ENCODE measurements around the gene ADAMTS4.
A peak's percentile ranks its signal among the peaks of the same experiment; 100 is the strongest.

The ADAMTS4 gene

DNA sequence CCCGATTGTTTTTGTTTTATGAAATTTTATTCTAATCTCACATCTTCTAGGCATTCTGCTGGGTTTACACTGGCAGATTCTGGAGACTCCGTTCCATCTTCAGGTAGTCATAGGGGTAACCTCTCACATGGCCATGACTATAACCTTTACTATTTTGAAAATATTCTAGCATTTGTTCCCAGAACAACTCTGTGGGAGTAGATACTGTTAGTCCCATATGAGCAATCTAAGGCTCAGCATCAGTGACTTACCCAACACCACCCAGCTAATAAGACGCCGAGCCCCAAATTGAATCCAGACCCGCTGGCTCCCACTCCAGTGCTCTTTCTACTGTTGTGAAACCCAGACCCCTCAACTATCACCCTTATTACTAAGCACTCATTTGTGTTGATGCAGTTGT is 9.8 kb downstream of the ADAMTS4 start:
- TF ChIP-seq, protein P1, sequence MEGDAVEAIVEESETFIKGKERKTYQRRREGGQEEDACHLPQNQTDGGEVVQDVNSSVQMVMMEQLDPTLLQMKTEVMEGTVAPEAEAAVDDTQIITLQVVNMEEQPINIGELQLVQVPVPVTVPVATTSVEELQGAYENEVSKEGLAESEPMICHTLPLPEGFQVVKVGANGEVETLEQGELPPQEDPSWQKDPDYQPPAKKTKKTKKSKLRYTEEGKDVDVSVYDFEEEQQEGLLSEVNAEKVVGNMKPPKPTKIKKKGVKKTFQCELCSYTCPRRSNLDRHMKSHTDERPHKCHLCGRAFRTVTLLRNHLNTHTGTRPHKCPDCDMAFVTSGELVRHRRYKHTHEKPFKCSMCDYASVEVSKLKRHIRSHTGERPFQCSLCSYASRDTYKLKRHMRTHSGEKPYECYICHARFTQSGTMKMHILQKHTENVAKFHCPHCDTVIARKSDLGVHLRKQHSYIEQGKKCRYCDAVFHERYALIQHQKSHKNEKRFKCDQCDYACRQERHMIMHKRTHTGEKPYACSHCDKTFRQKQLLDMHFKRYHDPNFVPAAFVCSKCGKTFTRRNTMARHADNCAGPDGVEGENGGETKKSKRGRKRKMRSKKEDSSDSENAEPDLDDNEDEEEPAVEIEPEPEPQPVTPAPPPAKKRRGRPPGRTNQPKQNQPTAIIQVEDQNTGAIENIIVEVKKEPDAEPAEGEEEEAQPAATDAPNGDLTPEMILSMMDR (IDR thresholded peaks at IDR 0.05; ENCODE audit: unreplicated experiment in 3 of 3), result no peak
- Mint-ChIP-seq H3K27ac (no peak overlapping the region), H3K36me3 (ENCODE audit: low read depth) (peaks cover 3% of the 10 kb centered on the region), H3K4me3 (no peak overlapping the region), H3K4me1 (peaks cover 17% of the 10 kb centered on the region), H3K9me3 (no peaks in the 10 kb centered on the region), H3K27me3 (ENCODE audit: low read depth) (no peaks in the 10 kb centered on the region)

DNA sequence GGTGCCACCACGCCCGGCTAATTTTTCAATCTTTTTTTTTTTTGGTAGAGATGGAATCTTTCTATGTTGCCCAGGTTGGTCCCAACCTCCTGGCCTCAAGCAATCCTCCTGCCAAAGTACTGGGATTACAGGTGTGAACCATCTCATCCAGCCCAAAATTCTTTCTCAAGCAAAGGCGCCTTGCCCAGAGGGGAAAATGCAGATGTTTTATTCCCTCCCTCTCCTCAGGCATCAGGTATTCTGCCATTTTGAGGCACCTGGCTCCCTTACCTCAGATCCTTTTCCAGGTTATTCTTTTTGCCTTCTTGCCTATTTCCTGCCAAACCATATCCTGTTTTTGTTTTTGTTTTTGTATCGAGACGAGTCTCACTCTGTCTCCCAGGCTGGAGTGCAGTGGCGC is 10.5 kb downstream of the ADAMTS4 start:
- Mint-ChIP-seq H3K27me3 (ENCODE audit: low read depth) (no peaks in the 10 kb centered on the region), H3K27ac (no peak overlapping the region), H3K4me1 (peaks cover 17% of the 10 kb centered on the region), H3K4me3 (no peak overlapping the region), H3K9me3 (no peaks in the 10 kb centered on the region), H3K36me3 (ENCODE audit: low read depth) (peaks cover 3% of the 10 kb centered on the region)
- TF ChIP-seq, protein P1 (IDR thresholded peaks at IDR 0.05; ENCODE audit: unreplicated experiment in 3 of 3), result no peak

DNA sequence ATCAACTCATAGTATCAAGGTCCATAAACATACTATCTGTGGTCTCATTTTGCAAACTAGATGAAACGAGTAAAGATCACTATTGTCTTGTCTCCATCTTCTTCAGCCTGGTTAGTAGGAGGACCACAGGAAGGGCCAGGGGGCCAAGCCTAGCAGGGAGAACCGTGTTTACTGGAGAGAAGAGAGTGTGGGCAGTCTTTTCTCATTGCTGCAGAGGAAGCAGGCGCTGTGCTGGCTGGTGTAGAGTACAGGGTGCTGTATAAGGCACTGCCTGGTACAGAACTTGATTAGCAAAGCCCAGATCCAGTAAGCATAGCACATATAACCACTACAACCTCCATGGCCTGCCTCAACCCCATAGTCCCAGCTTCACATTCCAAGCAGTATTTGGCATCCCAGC is 11.5 kb downstream of the ADAMTS4 start:
- TF ChIP-seq, protein P1 (IDR thresholded peaks at IDR 0.05; ENCODE audit: unreplicated experiment in 3 of 3), result no peak
- peaks cover 11% of the 10 kb centered on the region for H3K4me1 Mint-ChIP-seq
- H3K27me3 Mint-ChIP-seq (ENCODE audit: low read depth), result no peaks in the 10 kb centered on the region
- H3K27ac Mint-ChIP-seq, result no peak overlapping the region
- H3K36me3 Mint-ChIP-seq (ENCODE audit: low read depth), result no peaks in the 10 kb centered on the region
- H3K9me3 Mint-ChIP-seq, result no peaks in the 10 kb centered on the region
- H3K4me3 Mint-ChIP-seq, result no peak overlapping the region

DNA sequence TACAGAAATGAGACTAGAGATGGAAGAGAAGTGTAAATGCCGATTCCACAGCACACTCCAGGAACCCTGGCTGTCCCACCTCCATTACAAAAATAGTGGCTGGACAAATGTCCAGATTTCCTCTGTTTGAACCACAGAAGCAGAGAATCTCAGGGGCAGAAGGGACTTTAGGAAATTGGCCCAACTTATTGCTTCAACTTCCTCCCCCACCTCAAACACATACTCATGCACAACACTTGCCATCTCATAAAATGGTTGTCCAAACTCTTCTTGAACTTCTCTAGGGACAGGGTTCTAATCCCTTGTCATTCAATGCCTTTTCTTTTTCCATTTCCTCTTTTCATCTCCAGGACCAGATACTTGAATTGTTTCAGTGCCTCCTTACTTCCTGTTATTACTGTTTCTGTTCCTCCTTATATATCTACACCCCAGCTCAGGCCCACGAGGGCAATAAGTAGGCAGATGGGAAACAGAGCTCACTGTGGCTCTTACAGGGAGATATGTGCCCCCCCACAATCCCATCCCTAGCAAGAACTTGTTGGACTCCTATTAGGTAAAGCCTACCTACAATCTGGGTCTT is 13.0 kb downstream of the ADAMTS4 start:
- Mint-ChIP-seq H3K27ac (peak overlapping the region; percentile 7 to 65 (median 10)), H3K27me3 (ENCODE audit: low read depth) (no peaks in the 10 kb centered on the region), H3K36me3 (ENCODE audit: low read depth) (no peaks in the 10 kb centered on the region), H3K4me1 (peaks cover 11% of the 10 kb centered on the region), H3K4me3 (no peak overlapping the region), H3K9me3 (no peaks in the 10 kb centered on the region)
- TF ChIP-seq, protein P1 (IDR thresholded peaks at IDR 0.05; ENCODE audit: unreplicated experiment in 3 of 3), result no peak

GRCh38 chr1:161185282-161185682 is 13.6 kb downstream of the ADAMTS4 start:
- TF ChIP-seq, protein P1 (IDR thresholded peaks at IDR 0.05; ENCODE audit: unreplicated experiment in 3 of 3), result no peak
- Mint-ChIP-seq H3K27ac (peak overlapping the region; percentile 7 to 65 (median 10)), H3K9me3 (no peaks in the 10 kb centered on the region), H3K36me3 (ENCODE audit: low read depth) (no peaks in the 10 kb centered on the region), H3K4me3 (no peak overlapping the region), H3K4me1 (peaks cover 11% of the 10 kb centered on the region), H3K27me3 (ENCODE audit: low read depth) (no peaks in the 10 kb centered on the region)

DNA sequence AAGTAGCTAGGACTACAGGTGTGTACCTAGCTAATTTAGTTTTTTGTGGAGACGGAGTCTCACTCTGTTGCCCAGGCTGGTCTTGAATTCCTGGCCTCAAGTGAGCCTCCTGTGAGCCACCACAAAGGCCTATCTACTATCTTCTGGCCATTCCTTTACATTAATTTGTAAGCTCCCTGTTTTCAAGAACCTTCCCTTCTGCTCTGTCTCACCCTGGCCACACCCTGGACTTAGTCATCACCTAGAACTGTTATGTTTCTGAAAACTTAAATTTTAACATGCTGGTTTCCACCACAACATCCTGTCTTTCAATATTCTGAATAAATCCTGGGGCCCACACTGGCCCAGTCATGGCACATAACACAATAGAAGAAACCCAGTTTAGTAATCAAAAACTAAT is 16.6 kb downstream of the ADAMTS4 start:
- Mint-ChIP-seq H3K4me3 (no peak overlapping the region), H3K4me1 (peaks cover 22% of the 10 kb centered on the region), H3K36me3 (ENCODE audit: low read depth) (no peaks in the 10 kb centered on the region), H3K27ac (no peak overlapping the region), H3K27me3 (ENCODE audit: low read depth) (no peaks in the 10 kb centered on the region), H3K9me3 (no peaks in the 10 kb centered on the region)
- TF ChIP-seq, protein P1 (IDR thresholded peaks at IDR 0.05; ENCODE audit: unreplicated experiment in 3 of 3), result no peak
